Fibroblast of lung (primary cell): ENCODE measurements around the gene TNPO3.

Experiments used
- EZH2 ChIP-seq: IDR thresholded peaks from 2 replicates; pipeline ENCODE4 v1.5.1; 2012; ENCODE audit warnings: low read length, control low read depth, mild to moderate bottlenecking; ENCODE audit errors: missing control alignments
- TF ChIP-seq, protein P1 (sequence below), 2 donors: IDR thresholded peaks in 1 of 2; conservative IDR thresholded peaks in 1 of 2; 1 replicate in 1 of 2; 2 replicates in 1 of 2; pipeline ENCODE4 v1.5.1; 2011 to 2012; ENCODE audit warnings: low read length in 2 of 2, control low read depth in 1 of 2, inconsistent platforms in 1 of 2, low read depth in 1 of 2, mild to moderate bottlenecking in 1 of 2

DNA sequence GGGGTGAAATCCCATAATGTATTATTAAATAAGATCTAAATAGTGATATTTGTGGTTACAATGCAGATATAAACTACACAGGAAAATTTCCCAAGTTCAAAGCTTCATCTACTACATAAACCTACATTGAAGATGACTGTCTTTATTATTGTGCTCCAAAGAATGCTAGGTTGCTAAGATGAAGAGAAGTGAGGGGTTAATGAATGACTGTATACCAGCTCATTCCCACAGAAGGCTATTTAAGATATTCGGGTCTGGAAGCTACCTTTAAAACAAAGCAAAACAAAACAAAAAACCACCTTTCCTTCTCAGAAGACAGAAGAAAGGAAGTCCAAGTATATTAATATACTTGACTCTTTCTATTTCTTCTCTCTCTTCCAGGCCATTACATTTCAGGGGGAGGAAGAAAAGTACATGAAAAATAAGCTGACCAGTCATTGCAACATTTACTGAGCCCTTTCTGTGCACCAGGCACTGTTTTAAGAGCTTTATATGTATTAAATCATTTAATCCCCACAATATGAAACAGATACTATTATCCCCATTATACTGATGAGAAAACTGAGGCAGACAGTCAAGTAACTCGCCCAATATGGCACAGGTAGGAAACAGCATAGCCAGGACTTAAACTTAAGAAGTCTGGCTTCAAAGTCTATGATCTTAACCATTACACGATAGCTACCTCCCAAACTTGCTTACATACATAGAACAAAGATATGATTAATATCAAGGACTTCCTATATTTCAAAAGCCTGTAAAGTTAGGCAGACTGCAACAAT lies 48.1 kb downstream of the TNPO3 start:
- TF ChIP-seq, protein P1, sequence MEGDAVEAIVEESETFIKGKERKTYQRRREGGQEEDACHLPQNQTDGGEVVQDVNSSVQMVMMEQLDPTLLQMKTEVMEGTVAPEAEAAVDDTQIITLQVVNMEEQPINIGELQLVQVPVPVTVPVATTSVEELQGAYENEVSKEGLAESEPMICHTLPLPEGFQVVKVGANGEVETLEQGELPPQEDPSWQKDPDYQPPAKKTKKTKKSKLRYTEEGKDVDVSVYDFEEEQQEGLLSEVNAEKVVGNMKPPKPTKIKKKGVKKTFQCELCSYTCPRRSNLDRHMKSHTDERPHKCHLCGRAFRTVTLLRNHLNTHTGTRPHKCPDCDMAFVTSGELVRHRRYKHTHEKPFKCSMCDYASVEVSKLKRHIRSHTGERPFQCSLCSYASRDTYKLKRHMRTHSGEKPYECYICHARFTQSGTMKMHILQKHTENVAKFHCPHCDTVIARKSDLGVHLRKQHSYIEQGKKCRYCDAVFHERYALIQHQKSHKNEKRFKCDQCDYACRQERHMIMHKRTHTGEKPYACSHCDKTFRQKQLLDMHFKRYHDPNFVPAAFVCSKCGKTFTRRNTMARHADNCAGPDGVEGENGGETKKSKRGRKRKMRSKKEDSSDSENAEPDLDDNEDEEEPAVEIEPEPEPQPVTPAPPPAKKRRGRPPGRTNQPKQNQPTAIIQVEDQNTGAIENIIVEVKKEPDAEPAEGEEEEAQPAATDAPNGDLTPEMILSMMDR (conservative IDR thresholded peaks at IDR 0.05 in 1 of 2, IDR thresholded peaks at IDR 0.05 in 1 of 2; ENCODE audit: low read depth in 1 of 2, low read length in 2 of 2), result no peak
- no peak for TF ChIP-seq EZH2
